T-cell (primary cell): ENCODE results near the gene LAGE3. TPM values are rescaled to one million over a fixed set of nuclear protein-coding genes. Genes with fewer than 3 reads are reported as not detected.

ENCODE experiments used
- ATAC-seq, 4 experiments: fragments of 200-7000 bp in 3 of 4; fragments of 150-1000 bp in 1 of 4; cut with Tn5 transposase; replicated peaks in 1 of 4; 1 replicate in 3 of 4; 2 replicates in 1 of 4; pipeline ENCODE4 v1.10.0; 2021; ENCODE audit warnings: moderate library complexity in 3 of 4, mild to moderate bottlenecking in 2 of 4, moderate number of reproducible peaks in 1 of 4
- CTCF ChIA-PET, 2 donors: fragments of 300-600 bp; sonication (Branson Sonifier 250); formaldehyde crosslinking; loops; one replicate each; lab custom pipeline; 2022; ENCODE audit warnings: antibody characterized with exemption in 2 of 2; lab: Charles Lee
- POLR2A ChIA-PET, 2 donors: fragments of 300-600 bp; sonication (Branson Sonifier 250); formaldehyde crosslinking; loops; one replicate each; lab custom pipeline; 2022; ENCODE audit warnings: antibody characterized with exemption in 2 of 2; lab: Charles Lee
- DNase-seq, 35 experiments: peaks; one replicate each; pipeline versions ENCODE4 v3.0.0 to v3.0.0-alpha.2; 2013 to 2023
- H3K27ac ChIP-seq: one replicate; pipeline ENCODE4 v1.5.1; 2013; ENCODE audit warnings: low read length
- H3K27me3 ChIP-seq, 2 experiments: replicated peaks in 1 of 2; 1 replicate in 1 of 2; 2 replicates in 1 of 2; pipeline versions ENCODE4 v1.6.1 to v1.7.0; 2013; ENCODE audit warnings: low read length in 1 of 2, mixed read lengths in 1 of 2; ENCODE audit not compliant: control insufficient read depth in 2 of 2, insufficient read depth in 2 of 2; ENCODE audit errors: extremely low read depth in 1 of 2
- H3K36me3 ChIP-seq, 2 donors: 1 replicate in 1 of 2; 2 replicates in 1 of 2; pipeline versions ENCODE4 v1.6.1 to v1.7.0; 2013; ENCODE audit warnings: low read length in 1 of 2; ENCODE audit not compliant: control insufficient read depth in 2 of 2, insufficient read depth in 1 of 2; ENCODE audit errors: extremely low read depth in 1 of 2
- H3K4me1 ChIP-seq, 2 experiments: 1 replicate in 1 of 2; 2 replicates in 1 of 2; pipeline versions ENCODE4 v1.6.1 to v1.7.0; 2013; ENCODE audit warnings: low read length in 2 of 2, mixed read lengths in 1 of 2; ENCODE audit not compliant: insufficient read depth in 2 of 2, control insufficient read depth in 1 of 2; ENCODE audit errors: extremely low read depth in 1 of 2
- H3K4me3 ChIP-seq, 2 donors: 1 replicate in 1 of 2; 2 replicates in 1 of 2; pipeline versions ENCODE4 v1.5.1 to v1.7.0; 2013; ENCODE audit warnings: mild to moderate bottlenecking in 2 of 2, low read length in 1 of 2, moderate library complexity in 1 of 2; ENCODE audit not compliant: control insufficient read depth in 1 of 2; ENCODE audit errors: extremely low read depth in 1 of 2
- H3K9me3 ChIP-seq: 2 replicates; pipeline ENCODE4 v1.7.0; 2013
- H3K27ac Mint-ChIP-seq, 2 donors: one replicate each; pipeline ENCODE4 v1.8.0; 2020 to 2021; ENCODE audit warnings: mild to moderate bottlenecking in 2 of 2, mixed read lengths in 2 of 2
- H3K27me3 Mint-ChIP-seq, 2 donors: one replicate each; pipeline ENCODE4 v1.8.0; 2021 to 2022; ENCODE audit warnings: mixed read lengths in 2 of 2
- H3K36me3 Mint-ChIP-seq: one replicate; pipeline ENCODE4 v1.8.0; 2021; ENCODE audit warnings: mixed read lengths
- H3K4me1 Mint-ChIP-seq, 3 donors: one replicate each; pipeline ENCODE4 v1.8.0; 2020 to 2022; ENCODE audit warnings: mixed read lengths in 3 of 3, mild to moderate bottlenecking in 1 of 3
- H3K4me3 Mint-ChIP-seq, 3 donors: one replicate each; pipeline ENCODE4 v1.8.0; 2020 to 2022; ENCODE audit warnings: mild to moderate bottlenecking in 3 of 3, mixed read lengths in 3 of 3, moderate library complexity in 3 of 3
- H3K9me3 Mint-ChIP-seq, 3 donors: one replicate each; pipeline ENCODE4 v1.8.0; 2020 to 2022; ENCODE audit warnings: mixed read lengths in 3 of 3
- WGBS: methylation state at CpG from one replicate; pipeline ENCODE4 v1.1.5; 2013; ENCODE audit warnings: missing lambda C conversion rate; ENCODE audit not compliant: insufficient coverage; 5-methylcytosine and 5-hydroxymethylcytosine counted together
- total RNA-seq, 35 experiments: library from RNA in 6 of 35; stranded (reverse) in 6 of 35; fragments of 120-200 nt in 1 of 35; gene quantifications; one replicate each; pipeline versions ENCODE4 v1.2.1 to v1.2.4 and lab custom pipeline; 2013 to 2026

LAGE3 gene
- total RNA-seq, 5 donors from 2014 or later (not counting 1 experiment from before 2014, with no cell fraction given) = 12.7 to 25.4 (median 23.5) TPM

DNA sequence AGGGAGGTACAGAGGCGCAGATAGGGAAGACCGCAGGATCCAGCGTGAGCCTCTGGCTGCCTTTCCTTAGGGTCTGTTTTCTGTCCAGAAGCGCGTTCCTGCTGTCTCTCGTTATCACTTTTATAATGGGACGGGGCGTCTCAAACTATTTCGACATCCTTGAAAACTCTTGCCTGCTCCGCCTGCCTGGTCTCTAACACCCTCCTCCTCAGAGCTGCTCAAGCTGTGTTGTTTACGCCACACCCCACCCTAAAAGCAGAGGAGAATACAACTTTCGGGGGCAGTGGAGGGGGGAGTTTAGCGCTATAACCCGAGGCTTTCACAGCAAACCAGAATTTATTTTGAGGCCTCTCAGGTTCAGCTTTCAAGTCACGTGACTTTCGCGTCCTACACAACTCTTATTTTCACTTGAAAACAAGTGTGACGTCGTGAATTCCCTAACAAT lies 37.6 kb upstream of the LAGE3 start:
- DNase-seq = peak in 18 of 35 experiments; percentile 10 to 52 (median 25)
- Mint-ChIP-seq H3K36me3 (peaks cover 3% of the 10 kb centered on the region), H3K4me3 (peak overlapping the region; percentile 75 to 84 (median 82)), H3K27ac (peak overlapping the region; percentile 91 to 92), H3K9me3 (no peaks in the 10 kb centered on the region), H3K4me1 (peaks cover 22 to 25% (median 25%) of the 10 kb centered on the region in 3 donors), H3K27me3 (peaks cover 0 to 9% of the 10 kb centered on the region in 2 donors)
- Histone ChIP-seq H3K36me3 (no peaks in the 10 kb centered on the region), H3K27me3 (no peaks in the 10 kb centered on the region), H3K27ac (peak overlapping the region; percentile 59), H3K9me3 (no peaks in the 10 kb centered on the region), H3K4me1 (peaks cover 0 to 36% of the 10 kb centered on the region in 2 experiments), H3K4me3 (peak overlapping the region; percentile 58)
- WGBS = 0% methylated on average over 1 of the region's 19 CpGs
- CTCF ChIA-PET = interaction anchor here in 1 of 2 donors (0.7 kb wide), 1 partner anchor 8 kb away, joined by 6 read pairs; no protein-coding TSS in a partner anchor
- POLR2A ChIA-PET = interaction anchor here (0.5 to 0.9 kb wide), 2 partner anchors 26 to 29 kb away, joined by 3 to 7 read pairs; partner anchors contain the start of gene SLC10A3 (in 1 of the 2)
- ATAC-seq = peak; percentile 6 to 29 (median 25)

GRCh38 chrX:154515966-154516655 lies 37.0 kb upstream of the LAGE3 start, which contains the start of gene FAM3A:
FAM3A (minus strand) TSS chrX:154516232; CDS start chrX:154515772, 460 bp downstream.
- H3K9me3 Mint-ChIP-seq = no peaks in the 10 kb centered on the region

DNA sequence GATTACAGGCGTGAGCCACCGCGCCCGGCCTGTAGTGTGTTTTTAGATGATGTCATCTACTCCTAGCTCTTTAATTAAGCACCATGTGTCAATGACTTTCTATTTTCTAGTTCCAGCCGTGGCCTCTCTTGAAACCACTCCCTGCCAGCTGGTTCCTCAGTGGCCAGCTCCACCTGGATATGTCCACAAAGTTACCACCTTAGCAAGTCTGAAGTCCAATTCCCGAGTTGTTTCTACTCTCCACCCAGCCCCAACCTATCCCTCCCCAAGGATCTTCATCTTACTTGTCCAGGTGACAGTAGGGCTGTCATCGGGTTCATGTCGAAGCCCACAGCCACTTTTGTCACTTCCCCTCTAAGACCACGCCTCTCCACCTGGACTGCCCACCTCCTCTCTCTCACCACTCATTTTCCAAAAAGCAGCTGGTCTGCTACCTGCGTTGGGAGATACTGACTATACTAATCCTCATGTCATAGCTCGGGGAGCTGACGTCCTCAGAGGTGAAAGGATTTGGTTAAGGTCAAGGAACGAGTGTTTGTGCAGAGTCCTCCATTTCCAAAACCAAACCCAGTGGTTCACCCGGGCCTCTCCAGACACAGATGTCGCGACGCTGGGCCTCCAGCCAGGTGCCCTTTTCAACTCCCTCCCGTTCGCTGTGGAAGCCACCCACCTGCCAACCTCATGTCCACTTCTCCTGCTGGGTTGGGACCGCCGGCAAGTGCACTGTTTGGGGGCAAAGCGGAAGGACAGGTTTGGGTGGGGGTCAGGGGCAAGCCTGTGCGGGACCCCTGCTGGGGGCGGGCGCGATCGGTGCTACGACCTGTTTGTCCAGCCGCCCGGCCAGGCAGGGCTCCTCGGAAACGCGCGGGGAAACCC lies 36.2 kb upstream of the LAGE3 start:
- H3K27me3 Mint-ChIP-seq = peaks cover 0 to 9% of the 10 kb centered on the region in 2 donors
- H3K27ac ChIP-seq = peak overlapping the region; percentile 68
- H3K4me3 ChIP-seq = peak overlapping the region; percentile 56 to 82
- H3K9me3 ChIP-seq = no peaks in the 10 kb centered on the region
- POLR2A ChIA-PET = no interaction called here
- no peaks in the 10 kb centered on the region for H3K27me3 ChIP-seq
- no peaks in the 10 kb centered on the region for H3K36me3 ChIP-seq
- peak overlapping the region; percentile 77 to 82 (median 81) for H3K4me3 Mint-ChIP-seq
- H3K27ac Mint-ChIP-seq = peak overlapping the region; percentile 68 to 77
- H3K36me3 Mint-ChIP-seq = peaks cover 3% of the 10 kb centered on the region
- DNase-seq (peak in 2 of 35 experiments; percentile 16 to 30), ATAC-seq (no peak)
- 100% methylated on average over 1 of the region's 34 CpGs for WGBS
- H3K4me1 ChIP-seq = peaks cover 0 to 45% of the 10 kb centered on the region in 2 experiments
- peaks cover 32 to 36% (median 33%) of the 10 kb centered on the region in 3 donors for H3K4me1 Mint-ChIP-seq
- no peaks in the 10 kb centered on the region for H3K9me3 Mint-ChIP-seq
- CTCF ChIA-PET = no interaction called here

More at GRCh38 chrX:154515966-154516655, 37.0 kb upstream of the LAGE3 start, which contains the start of gene FAM3A:
- peak within 1 kb of the TSS; percentile 77 to 84 (median 82) for H3K4me3 Mint-ChIP-seq
- no peaks in the 10 kb centered on the region for H3K9me3 ChIP-seq
- H3K27me3 Mint-ChIP-seq = peaks cover 0 to 9% of the 10 kb centered on the region in 2 donors
- H3K27ac Mint-ChIP-seq = peak within 1 kb of the TSS; percentile 91 to 92
- H3K4me1 ChIP-seq = peaks cover 0 to 41% of the 10 kb centered on the region in 2 experiments
- H3K27me3 ChIP-seq = no peaks in the 10 kb centered on the region
- ChIA-PET POLR2A (interaction anchor here (0.5 to 0.9 kb wide), 2 partner anchors 25 to 29 kb away, joined by 3 to 7 read pairs; partner anchors contain the start of gene SLC10A3 (in 1 of the 2)), CTCF (interaction anchor here in 1 of 2 donors (0.7 kb wide), 1 partner anchor 9 kb away, joined by 6 read pairs; no protein-coding TSS in a partner anchor)
- peak within 1 kb of the TSS; percentile 58 to 82 for H3K4me3 ChIP-seq
- peaks cover 3% of the 10 kb centered on the region for H3K36me3 Mint-ChIP-seq
- H3K36me3 ChIP-seq = no peaks in the 10 kb centered on the region
- peak within 1 kb of the TSS; percentile 68 for H3K27ac ChIP-seq
- DNase-seq (peak; percentile 81 to 94 (median 89)), ATAC-seq (peak; percentile 94 to 99 (median 94))
- H3K4me1 Mint-ChIP-seq = peaks cover 28 to 30% (median 29%) of the 10 kb centered on the region in 3 donors
- 0% methylated on average over 30 of the region's 59 CpGs for WGBS

DNA sequence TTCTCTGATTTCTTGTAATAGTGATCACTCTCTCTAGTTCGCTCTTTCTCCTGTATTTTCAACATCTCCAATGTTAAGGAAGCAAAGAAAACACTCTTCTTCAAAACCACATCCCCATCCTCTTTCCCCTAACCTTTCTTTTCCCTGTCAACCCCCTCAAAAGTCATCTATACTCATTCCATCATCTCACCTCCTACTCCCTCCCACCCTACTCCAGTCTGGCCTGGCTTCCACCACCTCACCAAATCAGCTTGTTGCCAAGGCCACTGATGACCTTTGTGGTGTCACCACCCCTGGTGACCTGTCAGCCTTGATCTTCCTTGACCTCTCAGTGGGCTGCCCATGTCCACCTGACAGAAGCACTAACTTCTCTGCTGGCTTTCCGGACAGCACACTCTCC lies 34.6 kb upstream of the LAGE3 start:
- no peaks in the 10 kb centered on the region for H3K27me3 ChIP-seq
- Mint-ChIP-seq H3K9me3 (peaks cover 0 to 2% (median 0%) of the 10 kb centered on the region in 3 donors), H3K27ac (peak overlapping the region; percentile 35 to 69), H3K4me1 (peaks cover 33 to 36% (median 33%) of the 10 kb centered on the region in 3 donors), H3K36me3 (peaks cover 13% of the 10 kb centered on the region), H3K4me3 (peak overlapping the region; percentile 41 to 62 (median 49)), H3K27me3 (peaks cover 0 to 6% of the 10 kb centered on the region in 2 donors)
- WGBS = 100% methylated on average over 1 of the region's 2 CpGs
- peaks cover 0 to 45% of the 10 kb centered on the region in 2 experiments for H3K4me1 ChIP-seq
- H3K4me3 ChIP-seq = no peak overlapping the region
- no peak overlapping the region for H3K27ac ChIP-seq
- DNase-seq (no peak), ATAC-seq (no peak)
- ChIA-PET CTCF (no interaction called here), POLR2A (interaction anchor here in 1 of 2 donors (0.6 kb wide), 1 partner anchor 57 kb away, joined by 4 read pairs; no protein-coding TSS in a partner anchor)
- peaks cover 4 to 8% of the 10 kb centered on the region in 2 donors for H3K36me3 ChIP-seq
- no peaks in the 10 kb centered on the region for H3K9me3 ChIP-seq

GRCh38 chrX:154512879-154513553 lies 33.9 kb upstream of the LAGE3 start:
- ATAC-seq = no peak
- H3K27me3 ChIP-seq = no peaks in the 10 kb centered on the region
- H3K4me1 Mint-ChIP-seq = peaks cover 33 to 36% (median 33%) of the 10 kb centered on the region in 3 donors
- peaks cover 0 to 2% (median 0%) of the 10 kb centered on the region in 3 donors for H3K9me3 Mint-ChIP-seq
- WGBS = no CpG with 5 or more reads among the region's 16 CpGs
- H3K27ac Mint-ChIP-seq = no peak overlapping the region
- no peak overlapping the region for H3K27ac ChIP-seq
- no peaks in the 10 kb centered on the region for H3K9me3 ChIP-seq
- H3K4me1 ChIP-seq = peaks cover 0 to 45% of the 10 kb centered on the region in 2 experiments
- no peak for DNase-seq
- H3K36me3 Mint-ChIP-seq = peaks cover 16% of the 10 kb centered on the region
- peaks cover 4 to 10% of the 10 kb centered on the region in 2 donors for H3K36me3 ChIP-seq
- CTCF ChIA-PET = no interaction called here
- H3K4me3 Mint-ChIP-seq = peak overlapping the region in 1 of 3 donors; percentile 49
- H3K4me3 ChIP-seq = no peak overlapping the region
- POLR2A ChIA-PET = no interaction called here
- H3K27me3 Mint-ChIP-seq = peaks cover 0 to 9% of the 10 kb centered on the region in 2 donors
